Measurements from ENCODE around the gene KRT20. TPM values are rescaled to one million over a fixed set of nuclear protein-coding genes. Genes with fewer than 3 reads are reported as not detected.

Gene KRT20
- total RNA-seq, 1 experiment from 2014 or later, result 1.5 TPM

DNA sequence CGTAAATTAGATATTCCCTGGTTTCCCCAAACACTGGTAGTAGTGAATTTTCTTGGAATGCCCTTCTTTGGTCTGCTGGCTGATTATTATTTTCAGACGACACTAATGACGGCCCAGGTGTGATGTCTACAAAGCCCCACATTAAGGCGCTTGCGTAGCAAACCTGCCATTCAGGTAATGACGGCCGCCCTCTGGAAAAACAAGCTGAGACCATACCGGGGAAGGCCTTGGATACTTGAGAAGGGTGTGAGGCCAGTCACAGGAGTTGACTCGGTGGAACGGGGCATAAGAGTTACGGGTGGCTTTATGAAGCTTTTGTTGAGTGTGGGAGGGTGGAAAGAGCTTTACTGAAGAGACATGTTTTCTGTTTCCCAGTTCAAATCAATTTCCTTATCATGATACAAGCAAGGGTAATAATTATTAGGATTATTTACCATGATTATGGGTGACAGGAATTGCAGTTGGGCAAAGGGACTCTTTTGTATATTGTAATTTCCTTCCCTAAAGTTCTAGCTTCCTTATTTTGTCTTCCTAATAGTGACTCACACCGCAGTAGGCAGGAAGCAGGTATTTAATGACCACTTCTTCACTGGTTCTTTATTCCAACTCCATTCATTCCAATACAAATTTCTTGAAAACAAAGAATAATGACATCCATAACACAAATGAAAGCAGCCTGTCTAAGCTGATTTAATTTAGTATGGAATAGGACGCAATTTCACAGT is 27.6 kb upstream of the KRT20 start:
- Histone ChIP-seq H3K4me3 (replicated peaks in 1 of 2; ENCODE audit: low read depth in 1 of 2, low read length in 2 of 2) (no peak overlapping the region), H3K9me3 (ENCODE audit: control insufficient read depth in 1 of 2, insufficient read depth in 1 of 2, low read depth in 1 of 2, low read length in 2 of 2) (no peaks in the 10 kb centered on the region), H2AFZ (ENCODE audit: low read depth, low read length, poor library complexity, severe bottlenecking) (no peak overlapping the region), H4K20me1 (ENCODE audit: insufficient read depth) (no peaks in the 10 kb centered on the region), H3K27ac (ENCODE audit: low read depth, low read length) (peak overlapping the region; percentile 77), H3K9me2 (ENCODE audit: insufficient read depth) (no peaks in the 10 kb centered on the region), H3K4me2 (ENCODE audit: low read length) (peak overlapping the region; percentile 4; the same call in 1 of the 2 replicates), H3K79me2 (ENCODE audit: insufficient read depth, low read length) (no peaks in the 10 kb centered on the region), H3K4me1 (ENCODE audit: control insufficient read depth in 1 of 2, insufficient read depth in 2 of 2, low read length in 2 of 2) (peaks cover 67 to 81% of the 10 kb centered on the region in 2 experiments), H3K9ac (ENCODE audit: low read length) (peak overlapping the region; percentile 19), H3K36me3 (ENCODE audit: control insufficient read depth in 1 of 2, insufficient read depth in 2 of 2, low read length in 2 of 2) (no peaks in the 10 kb centered on the region; a peak in 1 of 4 replicates), H3K27me3 (ENCODE audit: insufficient read depth, low read length) (no peaks in the 10 kb centered on the region)
- TF ChIP-seq FOSL1 (IDR thresholded peaks at IDR 0.05; ENCODE audit: low read depth) (0 out of 2 replicates have a peak, but pooled peaks have one; percentile 17), SP1 (IDR thresholded peaks at IDR 0.05; ENCODE audit: low read depth) (peak; percentile 47; the same call in 1 of the 2 replicates), POLR2AphosphoS5 (IDR thresholded peaks at IDR 0.05; ENCODE audit: low read depth, low read length) (no peak)
- TF ChIP-seq, protein P1, sequence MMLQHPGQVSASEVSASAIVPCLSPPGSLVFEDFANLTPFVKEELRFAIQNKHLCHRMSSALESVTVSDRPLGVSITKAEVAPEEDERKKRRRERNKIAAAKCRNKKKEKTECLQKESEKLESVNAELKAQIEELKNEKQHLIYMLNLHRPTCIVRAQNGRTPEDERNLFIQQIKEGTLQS (IDR thresholded peaks at IDR 0.05), result no peak
- BruUV-seq (replicated peaks), result no TSS peak
- intact Hi-C loops (cut with micrococcal nuclease), result no loop called here
- ATAC-seq, result no peak
- ChIA-PET CTCF (interaction anchor here (1.5 to 1.7 kb wide), 3 partner anchors 44 to 635 kb away, joined by 4 to 5 read pairs (median 5); no protein-coding TSS in a partner anchor), RAD21 (ENCODE audit: low non-redundant PET in 1 of 2, low total read pairs in 2 of 2, uncharacterized antibody in 2 of 2, unreplicated experiment in 2 of 2) (no interaction called here), POLR2A (interaction anchor here (0.6 to 0.7 kb wide), 2 partner anchors 40 to 586 kb away, joined by 3 to 4 read pairs; no protein-coding TSS in a partner anchor)
- no peak for DNase-seq (ENCODE audit: low read depth, low spot score)

DNA sequence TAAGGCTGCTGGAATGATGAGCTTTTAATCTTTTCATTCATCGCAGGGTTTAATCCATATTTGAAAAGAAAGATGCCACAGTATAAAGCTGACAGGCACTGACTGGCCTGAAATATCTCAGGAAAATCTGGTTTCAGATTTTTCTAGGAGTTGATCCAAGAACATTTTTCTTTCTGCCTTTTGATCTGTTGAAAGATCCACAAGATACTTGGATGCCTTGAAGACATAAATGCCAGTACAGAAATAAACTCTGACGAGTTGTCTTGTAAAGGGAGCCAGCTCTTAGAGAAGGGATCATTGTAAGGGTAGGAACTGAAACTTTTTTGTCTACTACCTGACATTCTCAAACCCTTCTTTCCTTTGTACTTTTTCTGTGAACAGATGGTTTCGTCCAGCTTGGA is 25.4 kb upstream of the KRT20 start:
- no peak for TF ChIP-seq CTCF (IDR thresholded peaks at IDR 0.05 in 2 of 3, conservative IDR thresholded peaks at IDR 0.05 in 1 of 3; ENCODE audit: borderline replicate concordance in 1 of 3, insufficient read depth in 1 of 3, low read depth in 2 of 3, low read length in 2 of 3)
- 0 out of 2 replicates have a peak, but pooled peaks have one; percentile 5 for TF ChIP-seq RAD21 (IDR thresholded peaks at IDR 0.05; ENCODE audit: low read depth)
- 0 out of 2 replicates have a peak, but pooled peaks have one; percentile 18 for TF ChIP-seq SP1 (IDR thresholded peaks at IDR 0.05; ENCODE audit: low read depth)
- no peak for TF ChIP-seq ZFX (IDR thresholded peaks at IDR 0.05)
- no peak for TF ChIP-seq ZBTB33 (IDR thresholded peaks at IDR 0.05; ENCODE audit: extremely low read depth, insufficient replicate concordance, low read length)
- Histone ChIP-seq H3K79me2 (ENCODE audit: insufficient read depth, low read length) (no peaks in the 10 kb centered on the region), H3K4me2 (ENCODE audit: low read length) (peak overlapping the region; percentile 47; the same call in 1 of the 2 replicates), H3K4me3 (replicated peaks in 1 of 2; ENCODE audit: low read depth in 1 of 2, low read length in 2 of 2) (no peak overlapping the region), H3K27ac (ENCODE audit: low read depth, low read length) (peak overlapping the region; percentile 77), H3K9me3 (ENCODE audit: control insufficient read depth in 1 of 2, insufficient read depth in 1 of 2, low read depth in 1 of 2, low read length in 2 of 2) (no peaks in the 10 kb centered on the region), H3K4me1 (ENCODE audit: control insufficient read depth in 1 of 2, insufficient read depth in 2 of 2, low read length in 2 of 2) (peaks cover 57 to 69% of the 10 kb centered on the region in 2 experiments), H3K36me3 (ENCODE audit: control insufficient read depth in 1 of 2, insufficient read depth in 2 of 2, low read length in 2 of 2) (no peaks in the 10 kb centered on the region; a peak in 1 of 4 replicates), H3K27me3 (ENCODE audit: insufficient read depth, low read length) (no peaks in the 10 kb centered on the region), H2AFZ (ENCODE audit: low read depth, low read length, poor library complexity, severe bottlenecking) (no peak overlapping the region), H3K9me2 (ENCODE audit: insufficient read depth) (no peaks in the 10 kb centered on the region), H4K20me1 (ENCODE audit: insufficient read depth) (no peaks in the 10 kb centered on the region), H3K9ac (ENCODE audit: low read length) (peak overlapping the region; percentile 55)
- DNase-seq (ENCODE audit: low read depth, low spot score) (no peak), ATAC-seq (no peak)
- no TSS peak for BruUV-seq (replicated peaks)
- POLR2A ChIA-PET, result interaction anchor here (1.0 to 1.7 kb wide), 3 partner anchors 412 to 618 kb away, joined by 3 to 7 read pairs (median 3); partner anchors contain the start of gene KRT19
- intact Hi-C loops (cut with micrococcal nuclease), result no loop called here
- CTCF ChIA-PET, result interaction anchor here (0.6 to 3.5 kb wide), 6 partner anchors 221 to 639 kb away, joined by 3 to 20 read pairs (median 9); no protein-coding TSS in a partner anchor
- RAD21 ChIA-PET (ENCODE audit: low non-redundant PET in 1 of 2, low total read pairs in 2 of 2, uncharacterized antibody in 2 of 2, unreplicated experiment in 2 of 2), result interaction anchor here (1.8 to 2.5 kb wide), 2 partner anchors 493 to 753 kb away, joined by 5 to 7 read pairs; no protein-coding TSS in a partner anchor

Data from HCT116 (cell line).